Activated CD8-positive, alpha-beta T cell treated with anti-CD3 and anti-CD28 coated beads for 36 hours (primary cell): ENCODE data around the gene UBXN1. TPM values are rescaled to one million over a fixed set of nuclear protein-coding genes. Genes with fewer than 3 reads are reported as not detected.

ENCODE experiments used
- ATAC-seq: fragments of 200-7000 bp; cut with Tn5 transposase; one replicate; pipeline ENCODE4 v1.10.0; 2021; ENCODE audit warnings: mild to moderate bottlenecking, moderate library complexity
- CTCF ChIA-PET: fragments of 350-600 bp; sonication (Branson Sonifier 250); formaldehyde crosslinking; loops from one replicate; lab custom pipeline; 2021; ENCODE audit warnings: antibody characterized with exemption; lab: Charles Lee
- POLR2A ChIA-PET: fragments of 350-600 bp; sonication (Branson Sonifier 250); formaldehyde crosslinking; loops from one replicate; lab custom pipeline; 2021; ENCODE audit warnings: antibody characterized with exemption; lab: Charles Lee
- DNase-seq: peaks from one replicate; pipeline ENCODE4 v3.0.0-alpha.2; 2020
- H3K27ac Mint-ChIP-seq: one replicate; pipeline ENCODE4 v1.8.0; 2021; ENCODE audit warnings: mild to moderate bottlenecking, mixed read lengths
- H3K27me3 Mint-ChIP-seq: one replicate; pipeline ENCODE4 v1.8.0; 2021; ENCODE audit warnings: mixed read lengths
- H3K36me3 Mint-ChIP-seq: one replicate; pipeline ENCODE4 v1.8.0; 2021; ENCODE audit warnings: low read depth, mixed read lengths
- H3K4me1 Mint-ChIP-seq: one replicate; pipeline ENCODE4 v1.8.0; 2021; ENCODE audit warnings: low read depth, mixed read lengths
- H3K4me3 Mint-ChIP-seq: one replicate; pipeline ENCODE4 v1.8.0; 2021; ENCODE audit warnings: mild to moderate bottlenecking, moderate library complexity, mixed read lengths
- H3K9me3 Mint-ChIP-seq: one replicate; pipeline ENCODE4 v1.8.0; 2021; ENCODE audit warnings: mixed read lengths
- intact Hi-C: fragments of 100-400 bp; cut with micrococcal nuclease; formaldehyde crosslinking; loops from one replicate; pipeline ENCODE4 v1.10.0; 2022
- total RNA-seq, 2 experiments: library from RNA; stranded (reverse); gene quantifications; one replicate each; pipeline ENCODE4 v1.2.3, GENCODE V29; 2021
- TF ChIP-seq, protein P1 (sequence below): fragments of 200-600 bp; IDR thresholded peaks from one replicate; pipeline ENCODE4 v1.8.0; 2022; ENCODE audit warnings: antibody characterized with exemption, mild to moderate bottlenecking

UBXN1 gene
- total RNA-seq, 2 experiments from 2014 or later: 104 to 120 TPM

DNA sequence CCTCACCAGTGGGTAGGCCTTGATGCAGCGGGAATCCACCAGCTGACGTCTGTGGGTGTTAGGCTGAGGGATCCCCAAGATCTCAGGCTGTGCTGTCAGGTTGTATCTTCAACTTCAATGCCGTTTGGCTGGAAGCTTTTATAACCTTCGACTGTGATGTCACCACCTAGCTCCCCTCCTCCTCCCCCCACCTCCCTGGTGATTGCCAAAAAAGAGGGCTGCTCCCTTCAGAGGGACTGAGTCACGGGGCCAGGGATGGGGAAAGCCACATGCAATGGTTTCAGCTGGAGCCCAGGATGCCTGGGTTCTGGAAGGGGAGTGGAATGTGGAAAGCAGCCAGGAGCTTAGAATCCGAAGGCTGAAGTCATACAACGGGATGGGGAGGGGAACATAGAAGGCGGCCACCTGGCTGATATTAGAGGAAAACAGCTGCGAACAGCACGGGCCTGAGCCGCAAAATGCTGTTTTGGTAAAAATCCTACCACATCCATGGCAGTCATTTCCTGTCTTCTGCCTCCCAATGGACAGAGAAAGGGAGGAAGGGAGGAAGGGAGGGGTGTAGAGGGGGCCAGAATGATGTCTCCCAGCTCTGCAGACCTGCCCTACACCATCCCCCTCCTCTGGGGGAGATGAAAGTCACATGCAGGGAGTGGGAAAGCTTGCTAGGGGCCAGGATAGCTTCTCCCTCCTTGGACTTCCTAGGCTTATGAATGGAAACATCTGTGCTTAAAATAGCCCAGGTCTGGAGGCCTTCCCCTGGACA lies 10.7 kb upstream of the UBXN1 start, which contains the start of gene LRRN4CL:
TSS of gene LRRN4CL (minus strand) at position 110 of the 763 bp plus-strand sequence. CDS start 1,022 bp downstream, outside the sequence.
- H3K4me3 Mint-ChIP-seq: no peak within 1 kb of the TSS
- no peak for ATAC-seq
- CTCF ChIA-PET: interaction anchor here (0.8 to 6.9 kb wide), 3 partner anchors 8 to 295 kb away, joined by 3 to 79 read pairs (median 4); partner anchors contain the start of gene UBXN1

DNA sequence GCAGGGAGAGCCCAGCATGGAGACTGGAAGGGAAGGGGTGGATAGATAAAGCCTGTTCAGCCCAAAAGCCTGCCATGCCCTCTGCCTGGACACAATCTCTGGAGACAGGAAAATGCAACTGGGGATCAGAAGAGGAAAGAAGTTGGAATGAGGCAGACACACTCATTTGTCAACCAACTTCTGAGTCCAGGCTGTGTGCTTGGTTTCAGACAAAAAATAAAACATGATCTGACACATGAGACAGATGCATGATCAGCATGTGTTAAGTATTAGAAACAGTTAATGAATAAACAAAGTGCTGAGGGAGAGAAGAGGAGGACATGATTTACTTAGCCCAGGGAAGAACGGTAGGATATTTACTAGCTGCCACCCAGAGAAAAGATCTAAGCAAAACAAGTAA lies 9.6 kb upstream of the UBXN1 start:
- no peak overlapping the region for H3K27ac Mint-ChIP-seq
- H3K36me3 Mint-ChIP-seq: peaks cover 20% of the 10 kb centered on the region
- H3K27me3 Mint-ChIP-seq: peaks cover 11% of the 10 kb centered on the region
- DNase-seq: no peak
- H3K4me1 Mint-ChIP-seq: no peaks in the 10 kb centered on the region
- POLR2A ChIA-PET: interaction anchor here (1.5 to 1.8 kb wide), 2 partner anchors 13 to 24 kb away, joined by 3 to 8 read pairs; partner anchors contain the start of genes C11orf98 and CSKMT
- no peak overlapping the region for H3K4me3 Mint-ChIP-seq
- intact Hi-C loops: no loop called here
- no peaks in the 10 kb centered on the region for H3K9me3 Mint-ChIP-seq
- CTCF ChIA-PET: interaction anchor here (1.0 to 1.4 kb wide), 4 partner anchors 12 to 294 kb away, joined by 3 to 4 read pairs (median 4); partner anchors contain the start of gene UQCC3
- ATAC-seq: no peak
- TF ChIP-seq, protein P1, sequence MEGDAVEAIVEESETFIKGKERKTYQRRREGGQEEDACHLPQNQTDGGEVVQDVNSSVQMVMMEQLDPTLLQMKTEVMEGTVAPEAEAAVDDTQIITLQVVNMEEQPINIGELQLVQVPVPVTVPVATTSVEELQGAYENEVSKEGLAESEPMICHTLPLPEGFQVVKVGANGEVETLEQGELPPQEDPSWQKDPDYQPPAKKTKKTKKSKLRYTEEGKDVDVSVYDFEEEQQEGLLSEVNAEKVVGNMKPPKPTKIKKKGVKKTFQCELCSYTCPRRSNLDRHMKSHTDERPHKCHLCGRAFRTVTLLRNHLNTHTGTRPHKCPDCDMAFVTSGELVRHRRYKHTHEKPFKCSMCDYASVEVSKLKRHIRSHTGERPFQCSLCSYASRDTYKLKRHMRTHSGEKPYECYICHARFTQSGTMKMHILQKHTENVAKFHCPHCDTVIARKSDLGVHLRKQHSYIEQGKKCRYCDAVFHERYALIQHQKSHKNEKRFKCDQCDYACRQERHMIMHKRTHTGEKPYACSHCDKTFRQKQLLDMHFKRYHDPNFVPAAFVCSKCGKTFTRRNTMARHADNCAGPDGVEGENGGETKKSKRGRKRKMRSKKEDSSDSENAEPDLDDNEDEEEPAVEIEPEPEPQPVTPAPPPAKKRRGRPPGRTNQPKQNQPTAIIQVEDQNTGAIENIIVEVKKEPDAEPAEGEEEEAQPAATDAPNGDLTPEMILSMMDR: no peak

More for the DNA sequence above, 10.7 kb upstream of the UBXN1 start, which contains the start of gene LRRN4CL:
- Mint-ChIP-seq H3K27ac (no peak within 1 kb of the TSS), H3K27me3 (peaks cover 11% of the 10 kb centered on the region), H3K36me3 (peaks cover 23% of the 10 kb centered on the region), H3K9me3 (no peaks in the 10 kb centered on the region), H3K4me1 (peaks cover 3% of the 10 kb centered on the region)
- intact Hi-C loops: no loop called here
- no peak for DNase-seq
- POLR2A ChIA-PET: interaction anchor here (0.8 to 2.9 kb wide), 8 partner anchors 9 to 25 kb away, joined by 3 to 8 read pairs (median 3); partner anchors contain the start of genes C11orf98, CSKMT, LBHD1 and UQCC3
- TF ChIP-seq, protein P1: no peak

DNA sequence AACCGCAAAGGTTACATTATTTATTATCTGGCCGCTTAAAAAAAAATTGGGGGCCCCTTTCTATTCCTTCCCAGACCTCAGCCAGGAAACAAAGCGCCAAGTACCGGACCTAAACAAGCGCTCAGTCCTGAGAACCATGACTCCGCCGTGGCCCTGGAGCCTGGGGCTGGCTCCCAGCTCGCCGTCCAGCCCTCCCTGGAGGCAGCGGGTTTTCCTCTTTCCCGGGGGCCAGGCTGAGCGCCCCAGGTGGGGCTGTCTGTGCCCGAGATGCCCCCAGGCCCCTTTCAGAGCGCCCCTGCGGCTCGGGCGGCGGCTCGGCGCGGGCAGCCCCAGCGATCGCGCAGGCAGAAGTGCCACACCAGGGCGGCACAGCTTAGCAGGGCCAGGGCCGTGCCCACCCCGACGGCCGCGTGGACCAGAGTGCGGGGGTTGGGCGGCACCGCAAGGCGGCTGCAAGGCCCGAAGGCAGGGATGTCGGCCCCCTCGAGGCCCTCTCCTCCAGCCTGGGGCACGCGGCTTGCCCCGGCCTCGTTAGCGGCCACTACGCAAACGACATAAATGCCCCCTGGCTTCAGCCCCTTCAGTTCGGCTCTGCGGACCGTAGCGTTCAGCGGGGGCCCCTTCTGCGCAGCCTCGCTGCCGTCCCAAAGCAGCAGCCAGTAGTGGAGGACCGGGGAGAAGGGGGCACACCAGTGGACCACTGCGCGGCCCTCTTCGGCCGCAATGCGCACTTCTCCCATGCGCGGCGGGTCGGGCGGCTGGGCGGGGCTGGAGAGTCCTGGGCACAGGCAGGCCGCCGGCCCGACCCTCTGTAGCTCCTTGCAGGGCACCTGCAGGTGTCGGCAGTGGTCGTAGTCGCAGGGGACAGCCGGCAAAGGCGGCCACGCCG lies 8.9 kb upstream of the UBXN1 start:
- no peak overlapping the region for H3K27ac Mint-ChIP-seq
- ChIA-PET CTCF (interaction anchor here (1.0 to 1.4 kb wide), 4 partner anchors 11 to 293 kb away, joined by 3 to 4 read pairs (median 4); partner anchors contain the start of gene UQCC3), POLR2A (interaction anchor here (0.5 to 1.8 kb wide), 5 partner anchors 12 to 129 kb away, joined by 3 to 8 read pairs (median 3); partner anchors contain the start of genes C11orf98, CSKMT and HNRNPUL2)
- no peak for ATAC-seq
- no peak for DNase-seq
- no peak overlapping the region for H3K4me3 Mint-ChIP-seq
- peaks cover 11% of the 10 kb centered on the region for H3K27me3 Mint-ChIP-seq
- TF ChIP-seq, protein P1: no peak
- intact Hi-C loops: no loop called here
- peaks cover 18% of the 10 kb centered on the region for H3K36me3 Mint-ChIP-seq
- H3K9me3 Mint-ChIP-seq: no peaks in the 10 kb centered on the region
- H3K4me1 Mint-ChIP-seq: no peaks in the 10 kb centered on the region

DNA sequence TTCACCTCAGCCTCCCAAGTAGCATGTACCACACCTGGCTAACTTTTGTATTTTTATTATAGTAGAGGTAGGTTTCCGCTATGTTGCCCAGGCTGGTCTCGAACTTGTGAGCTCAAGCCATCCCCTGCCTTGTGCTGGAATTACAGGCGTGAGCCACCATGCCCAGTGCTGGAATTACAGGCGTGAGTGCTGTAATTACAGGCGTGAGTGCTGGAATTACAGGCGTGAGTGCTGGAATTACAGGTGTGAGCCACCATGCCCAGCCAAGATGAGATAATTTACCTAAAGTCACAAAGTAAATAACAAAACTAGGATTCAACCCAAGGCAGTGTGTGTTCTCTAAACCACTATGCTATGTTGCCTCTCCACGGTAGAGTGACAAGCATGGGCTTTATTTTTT lies 3.6 kb upstream of the UBXN1 start:
- TF ChIP-seq, protein P1: no peak
- ChIA-PET CTCF (interaction anchor here (6.5 kb wide), 1 partner anchor 10 kb away, joined by 79 read pairs; the partner anchor contains the start of gene LRRN4CL), POLR2A (interaction anchor here (2.7 to 21.7 kb wide), 2 partner anchors 26 to 37 kb away, joined by 13 to 263 read pairs; partner anchors contain the start of gene GANAB)
- Mint-ChIP-seq H3K36me3 (peaks cover 10% of the 10 kb centered on the region), H3K4me3 (no peak overlapping the region), H3K27me3 (peaks cover 5% of the 10 kb centered on the region), H3K9me3 (no peaks in the 10 kb centered on the region), H3K4me1 (peaks cover 15% of the 10 kb centered on the region), H3K27ac (no peak overlapping the region)
- intact Hi-C loops: no loop called here
- ATAC-seq (no peak), DNase-seq (no peak)
